HepG2 (cell line): ENCODE measurements around the gene MVK. TPM values are rescaled to one million over a fixed set of nuclear protein-coding genes. Genes with fewer than 3 reads are reported as not detected.
A peak's percentile ranks its signal among the peaks of the same experiment; 100 is the strongest.

Experiments
- ATAC-seq: fragments of 200-7000 bp; cut with Tn5 transposase; 3 replicates; pipeline ENCODE4 v1.9.1; 2020; ENCODE audit warnings: mild to moderate bottlenecking, moderate library complexity
- BruUV-seq: library from RNA; stranded (reverse); fragments of 400-500 nt; replicated peaks from 2 replicates; lab custom pipeline; 2021; lab: Mats Ljungman, UMichigan
- CTCF ChIA-PET: fragments of 300-600 bp; formaldehyde crosslinking; extraction: SDS; loops from one replicate; lab custom pipeline; 2021; ENCODE audit warnings: low total read pairs, inconsistent platforms, low intra/inter-chr PET ratio; lab: Yijun Ruan, JAX
- POLR2A ChIA-PET: fragments of 350-600 bp; sonication (Branson Sonifier 250); formaldehyde crosslinking; loops from one replicate; lab custom pipeline; 2020; ENCODE audit warnings: antibody characterized with exemption, inconsistent platforms; lab: Yijun Ruan, JAX
- DNase-seq: peaks from one replicate; pipeline ENCODE4 v3.0.0-alpha.2; 2015; ENCODE audit warnings: low spot score
- FAIRE-seq: peaks from 3 replicates; lab custom pipeline; 2011; peaks lifted over from hg19 to GRCh38; lab: Jason Lieb, UNC
- H2AFZ ChIP-seq: one replicate; pipeline ENCODE4 v1.6.1; 2011; ENCODE audit warnings: low read length, inconsistent platforms
- H3K27ac ChIP-seq: fragments of 300-600 bp; 3 replicates; pipeline ENCODE4 v1.8.0; 2011; ENCODE audit warnings: mixed run types, mild to moderate bottlenecking, mixed read lengths, low read length, inconsistent platforms; ENCODE audit not compliant: insufficient read depth; ENCODE audit errors: extremely low read length
- H3K27me3 ChIP-seq, 2 experiments: fragments of 200-600 bp in 1 of 2; 2 replicates in 1 of 2; 3 replicates in 1 of 2; pipeline versions ENCODE4 v1.6.0 to v1.8.0; 2011; ENCODE audit warnings: low read length in 2 of 2, mild to moderate bottlenecking in 2 of 2, moderate library complexity in 2 of 2, inconsistent platforms in 1 of 2; ENCODE audit not compliant: insufficient read depth in 2 of 2, control insufficient read depth in 1 of 2
- H3K36me3 ChIP-seq, 2 experiments: fragments of 200-600 bp in 1 of 2; replicated peaks in 1 of 2; 2 replicates in 1 of 2; 3 replicates in 1 of 2; pipeline versions ENCODE4 v1.5.1 to v1.8.0; 2011; ENCODE audit warnings: low read length in 2 of 2, inconsistent platforms in 1 of 2; ENCODE audit not compliant: insufficient read depth in 2 of 2, control insufficient read depth in 1 of 2
- H3K4me1 ChIP-seq: 2 replicates; pipeline ENCODE4 v1.5.1; 2012; ENCODE audit warnings: low read length, inconsistent platforms; ENCODE audit not compliant: insufficient read depth
- H3K4me2 ChIP-seq: 2 replicates; pipeline ENCODE4 v1.6.0; 2011; ENCODE audit warnings: low read depth, low read length, inconsistent platforms
- H3K4me3 ChIP-seq, 3 experiments: fragments of 200-600 bp in 1 of 3; sonication (generic), shearing (Covaris generic) in 1 of 3; replicated peaks in 1 of 3; 2 replicates each; pipeline ENCODE4 v1.5.1; 2011 to 2016; ENCODE audit warnings: low read length in 3 of 3, inconsistent platforms in 2 of 3, low read depth in 2 of 3, mild to moderate bottlenecking in 2 of 3, control low read depth in 1 of 3, mixed read lengths in 1 of 3; ENCODE audit not compliant: insufficient read depth in 1 of 3
- H3K79me2 ChIP-seq: one replicate; pipeline ENCODE4 v1.6.1; 2011; ENCODE audit warnings: low read length, inconsistent platforms; ENCODE audit not compliant: insufficient read depth
- H3K9ac ChIP-seq: 2 replicates; pipeline ENCODE4 v1.6.0; 2011; ENCODE audit warnings: mild to moderate bottlenecking, low read depth, low read length, inconsistent platforms; ENCODE audit not compliant: insufficient read depth
- H3K9me3 ChIP-seq: 2 replicates; pipeline ENCODE4 v1.5.1; 2012; ENCODE audit warnings: mild to moderate bottlenecking, low read length
- H4K20me1 ChIP-seq: 2 replicates; pipeline ENCODE4 v1.6.0; 2011; ENCODE audit warnings: inconsistent platforms, mild to moderate bottlenecking, low read length, moderate library complexity; ENCODE audit not compliant: insufficient read depth
- RBFOX2 ChIP-seq: fragments of 200-400 bp; formaldehyde crosslinking; IDR thresholded peaks from 2 replicates; pipeline ENCODE4 v1.6.1; 2017; ENCODE audit warnings: low read depth, mild to moderate bottlenecking, low read length
- ZC3H4 ChIP-seq: sonication (generic); formaldehyde crosslinking; IDR thresholded peaks from 2 replicates; pipeline ENCODE4 v1.4.0; 2020; ENCODE audit warnings: missing genetic modification reagents, borderline replicate concordance
- ZNF24 ChIP-seq: fragments of 450-650 bp; IDR thresholded peaks from 2 replicates; pipeline ENCODE4 v1.6.1; 2017; ENCODE audit warnings: antibody characterized with exemption, mild to moderate bottlenecking
- WGBS: methylation state at CpG from one replicate; pipeline ENCODE4 v1.1.6; 2017; ENCODE audit warnings: low lambda C conversion rate; 5-methylcytosine and 5-hydroxymethylcytosine counted together
- in situ Hi-C: cut with HindIII; loops from 2 replicates; pipeline ENCODE4 v1.10.0; 2017; ENCODE audit warnings: low pct_unique_long_range_greater_than_20kb; ENCODE audit not compliant: extremely low pct_ligation_motif_present
- intact Hi-C: fragments of 100-400 bp; cut with micrococcal nuclease; formaldehyde crosslinking; loops from one replicate; pipeline ENCODE4 v1.10.0; 2022; ENCODE audit not compliant: unreplicated experiment
- polyA plus RNA-seq, 8 experiments: library from polyadenylated mRNA; depleted of rRNA in 3 of 8; stranded (reverse) in 7 of 8; unstranded in 1 of 8; fragments of >200 nt; fragmentation: Illumina TruSeq in 4 of 8; extraction: Trizol in 4 of 8; gene quantifications; 2 replicates each; pipeline versions ENCODE4 v1.2.1 to v1.2.3, GENCODE V29; 2011 to 2016; ENCODE audit warnings: low read depth in 4 of 8, missing spikeins in 1 of 8, mixed read lengths in 1 of 8; ENCODE audit not compliant: insufficient read depth in 1 of 8
- total RNA-seq, 5 experiments: library from RNA; depleted of rRNA; stranded (reverse); fragments of >200 nt; fragmentation: Illumina TruSeq; extraction: Trizol; gene quantifications; 2 replicates each; pipeline ENCODE4 v1.2.3, GENCODE V29; 2016; ENCODE audit warnings: low read depth in 1 of 5

MVK gene
- total and polyA plus RNA-seq, 2 of the 13 experiments (the other 11 are each of a cell fraction or from before 2014, with no cell fraction given), result 11.6 to 66.9 TPM

DNA sequence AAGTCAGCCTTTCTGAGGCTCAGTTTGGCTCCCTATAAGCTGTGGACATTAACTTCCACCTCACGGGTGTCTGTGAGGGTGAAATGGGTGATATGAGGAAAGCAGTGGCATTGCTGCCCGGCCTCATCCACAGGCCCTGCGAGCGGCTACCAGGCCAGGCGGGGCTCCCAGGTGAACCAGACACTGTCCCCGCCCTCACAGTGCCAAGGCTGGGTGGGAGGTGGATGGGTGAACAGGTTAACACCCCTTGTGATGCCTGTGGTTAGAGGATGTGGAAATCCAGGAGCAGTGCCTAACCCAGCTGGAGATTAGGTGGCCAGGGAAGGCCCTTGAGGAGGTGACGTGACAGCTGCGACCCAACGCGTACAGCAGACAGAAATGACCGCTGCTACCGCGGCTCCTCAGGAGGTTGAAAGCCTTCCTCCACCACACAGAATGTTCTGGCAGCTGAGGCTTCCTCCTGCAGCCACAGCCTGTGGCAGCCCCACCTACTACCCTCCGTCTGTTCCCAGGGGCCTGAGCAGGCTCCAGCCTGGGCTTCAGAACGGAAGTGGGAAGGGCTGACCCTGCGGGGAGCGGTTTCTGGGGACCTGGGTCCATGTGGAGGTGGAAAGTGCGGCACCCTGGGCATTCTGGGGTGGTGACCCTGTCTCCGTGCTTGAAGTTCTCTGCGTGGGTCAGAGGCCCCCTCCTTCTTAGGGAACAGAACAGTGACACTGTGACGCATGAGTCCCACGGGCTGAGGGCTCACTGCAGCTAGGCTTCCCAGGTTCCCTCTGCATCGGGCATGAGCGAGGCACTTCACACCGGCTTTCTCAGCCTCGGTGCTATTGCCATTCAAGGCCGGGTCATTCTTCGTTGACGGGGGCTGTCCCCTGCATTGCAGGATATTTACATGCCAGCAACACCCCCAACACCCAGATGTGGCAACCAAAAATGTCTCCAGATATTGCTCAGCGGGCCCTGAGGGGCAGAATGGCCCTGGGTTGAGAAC lies 10.0 kb upstream of the MVK start:
- H3K9ac ChIP-seq, result no peak overlapping the region
- ChIA-PET POLR2A (no interaction called here), CTCF (no interaction called here)
- H3K79me2 ChIP-seq, result no peaks in the 10 kb centered on the region
- WGBS, result 97% methylated on average over 20 of the region's 30 CpGs
- no peak overlapping the region for H2AFZ ChIP-seq
- peaks cover 12% of the 10 kb centered on the region for H3K4me1 ChIP-seq
- TF ChIP-seq ZC3H4 (CRISPR knock-in tag) (no peak), RBFOX2 (0 out of 2 replicates have a peak, but pooled peaks have one; percentile 26)
- BruUV-seq, result no TSS peak
- FAIRE-seq (no peak), DNase-seq (no peak), ATAC-seq (no peak)
- in situ Hi-C loops, result no loop called here
- H4K20me1 ChIP-seq, result no peaks in the 10 kb centered on the region
- no peaks in the 10 kb centered on the region for H3K9me3 ChIP-seq
- no peak overlapping the region for H3K4me3 ChIP-seq
- no peak overlapping the region for H3K4me2 ChIP-seq
- peaks cover 9 to 64% of the 10 kb centered on the region in 2 experiments for H3K36me3 ChIP-seq
- intact Hi-C loops, result no loop called here
- no peaks in the 10 kb centered on the region for H3K27me3 ChIP-seq
- no peak overlapping the region for H3K27ac ChIP-seq

- H3K36me3 ChIP-seq, result peaks cover 9 to 82% of the 10 kb centered on the region in 2 experiments
- ChIA-PET POLR2A (no interaction called here), CTCF (no interaction called here)
- no peak overlapping the region for H3K27ac ChIP-seq
- peaks cover 26% of the 10 kb centered on the region for H3K4me1 ChIP-seq
- H3K4me2 ChIP-seq, result no peak overlapping the region
- ATAC-seq (no peak; the same call in 2 of the 3 replicates), DNase-seq (no peak), FAIRE-seq (no peak)
- in situ Hi-C loops, result no loop called here
- intact Hi-C loops, result no loop called here
- no peaks in the 10 kb centered on the region for H3K79me2 ChIP-seq
- no peaks in the 10 kb centered on the region for H3K27me3 ChIP-seq
- no TSS peak for BruUV-seq
- H4K20me1 ChIP-seq, result no peaks in the 10 kb centered on the region
- H2AFZ ChIP-seq, result no peak overlapping the region
- TF ChIP-seq RBFOX2 (0 out of 2 replicates have a peak, but pooled peaks have one; percentile 26), ZNF24 (no peak)
- no peaks in the 10 kb centered on the region for H3K9me3 ChIP-seq
- H3K9ac ChIP-seq, result no peak overlapping the region
- WGBS, result 96% methylated on average over 7 of the region's 8 CpGs
- no peak overlapping the region for H3K4me3 ChIP-seq
These were observed 7.2 kb upstream of the MVK start for GRCh38 chr12:109566424-109566823.
